Upper lobe of left lung (tissue), 6 donors: ENCODE results near the gene TRIM41. TPM values are rescaled to one million over a fixed set of nuclear protein-coding genes. Genes with fewer than 3 reads are reported as not detected.

Source experiments
- ATAC-seq, 2 donors: fragments of 200-7000 bp; cut with Tn5 transposase; one replicate each; pipeline ENCODE4 v1.9.1; 2022; ENCODE audit warnings: mild to moderate bottlenecking in 2 of 2, moderate library complexity in 2 of 2; ENCODE audit not compliant: low FRiP score in 2 of 2
- DNase-seq, 2 donors: peaks; one replicate each; pipeline ENCODE4 v3.0.0-alpha.2; 2019 to 2020
- H3K27ac ChIP-seq, 4 donors: fragments of 200-600 bp; sonication (generic); one replicate each; pipeline ENCODE4 v1.5.1; 2016 to 2019
- H3K27me3 ChIP-seq, 4 donors: fragments of 200-600 bp; sonication (generic); one replicate each; pipeline ENCODE4 v1.5.1; 2017 to 2019
- H3K36me3 ChIP-seq, 4 donors: fragments of 200-600 bp; sonication (generic); one replicate each; pipeline ENCODE4 v1.5.1; 2016 to 2019
- H3K4me1 ChIP-seq, 4 donors: fragments of 200-600 bp; sonication (generic); one replicate each; pipeline ENCODE4 v1.5.1; 2018 to 2019
- H3K4me3 ChIP-seq, 4 donors: fragments of 200-600 bp; sonication (generic); one replicate each; pipeline ENCODE4 v1.5.1; 2017 to 2019; ENCODE audit warnings: mild to moderate bottlenecking in 2 of 4, moderate library complexity in 1 of 4
- H3K9me3 ChIP-seq, 4 donors: fragments of 200-600 bp; sonication (generic); one replicate each; pipeline ENCODE4 v1.5.1; 2018 to 2019
- EP300 ChIP-seq, 4 donors: sonication (generic); formaldehyde crosslinking; IDR thresholded peaks; one replicate each; pipeline ENCODE4 v1.5.1; 2017; ENCODE audit warnings: antibody characterized with exemption in 4 of 4, control low read depth in 2 of 4
- POLR2A ChIP-seq, 4 donors: fragments of 450-650 bp; IDR thresholded peaks; one replicate each; pipeline ENCODE4 v1.5.1; 2016 to 2017; ENCODE audit warnings: antibody characterized with exemption in 4 of 4, mild to moderate bottlenecking in 2 of 4
- POLR2AphosphoS5 ChIP-seq, 2 donors: sonication (generic); formaldehyde crosslinking; IDR thresholded peaks; one replicate each; pipeline ENCODE4 v1.5.1; 2017; ENCODE audit warnings: antibody characterized with exemption in 2 of 2
- WGBS, 2 donors: methylation state at CpG; one replicate each; pipeline ENCODE4 v1.1.5; 2017 to 2018; 5-methylcytosine and 5-hydroxymethylcytosine counted together
- total RNA-seq, 6 donors: library from RNA; depleted of rRNA in 4 of 6; stranded (reverse); fragments of >200 nt in 4 of 6; gene quantifications; one replicate each; pipeline versions ENCODE4 v1.1.0 to v1.2.1, GENCODE V29; 2016 to 2021
- TF ChIP-seq, protein P1 (sequence below), 6 experiments: fragments of 450-650 bp in 4 of 6; fragments of 200-600 bp in 2 of 6; sonication (generic) in 2 of 6; IDR thresholded peaks; one replicate each; pipeline ENCODE4 v1.5.1; 2016 to 2019; ENCODE audit warnings: antibody characterized with exemption in 6 of 6
- donor health status: DM: no; HTN: no; CAD: no; lungs with moderate emphysema.
- donor health status: DM: no; HTN: yes; CAD: no; lungs with severe emphysema.

Gene TRIM41
- total RNA-seq, 6 donors from 2014 or later: 14.4 to 75.4 (median 34.1) TPM

DNA sequence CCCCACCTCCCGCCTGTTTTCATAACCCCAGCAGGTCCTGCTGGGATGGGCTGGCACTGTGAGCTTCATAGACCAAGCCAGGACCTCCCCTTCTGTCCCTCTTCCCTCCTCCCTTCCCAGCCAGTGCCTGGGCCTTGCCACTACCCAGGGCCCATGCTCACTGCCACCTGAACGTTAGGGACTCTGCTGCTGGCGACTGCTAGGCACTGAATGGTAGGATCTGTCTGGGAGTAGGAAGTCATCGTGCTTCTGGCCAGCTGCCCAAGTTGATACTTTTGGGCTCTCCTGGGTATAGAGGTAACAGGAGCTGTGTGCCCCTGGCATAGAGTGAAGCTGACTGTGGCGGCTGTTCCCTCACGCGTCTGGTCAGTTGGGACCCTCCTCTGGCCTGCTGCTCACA is 8.4 kb downstream of the TRIM41 start:
- TF ChIP-seq POLR2A (IDR thresholded peaks at IDR 0.05) (no peak), EP300 (IDR thresholded peaks at IDR 0.05) (no peak), POLR2AphosphoS5 (IDR thresholded peaks at IDR 0.05) (no peak)
- TF ChIP-seq, protein P1, sequence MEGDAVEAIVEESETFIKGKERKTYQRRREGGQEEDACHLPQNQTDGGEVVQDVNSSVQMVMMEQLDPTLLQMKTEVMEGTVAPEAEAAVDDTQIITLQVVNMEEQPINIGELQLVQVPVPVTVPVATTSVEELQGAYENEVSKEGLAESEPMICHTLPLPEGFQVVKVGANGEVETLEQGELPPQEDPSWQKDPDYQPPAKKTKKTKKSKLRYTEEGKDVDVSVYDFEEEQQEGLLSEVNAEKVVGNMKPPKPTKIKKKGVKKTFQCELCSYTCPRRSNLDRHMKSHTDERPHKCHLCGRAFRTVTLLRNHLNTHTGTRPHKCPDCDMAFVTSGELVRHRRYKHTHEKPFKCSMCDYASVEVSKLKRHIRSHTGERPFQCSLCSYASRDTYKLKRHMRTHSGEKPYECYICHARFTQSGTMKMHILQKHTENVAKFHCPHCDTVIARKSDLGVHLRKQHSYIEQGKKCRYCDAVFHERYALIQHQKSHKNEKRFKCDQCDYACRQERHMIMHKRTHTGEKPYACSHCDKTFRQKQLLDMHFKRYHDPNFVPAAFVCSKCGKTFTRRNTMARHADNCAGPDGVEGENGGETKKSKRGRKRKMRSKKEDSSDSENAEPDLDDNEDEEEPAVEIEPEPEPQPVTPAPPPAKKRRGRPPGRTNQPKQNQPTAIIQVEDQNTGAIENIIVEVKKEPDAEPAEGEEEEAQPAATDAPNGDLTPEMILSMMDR (IDR thresholded peaks at IDR 0.05): no peak
- Histone ChIP-seq H3K9me3 (no peaks in the 10 kb centered on the region), H3K36me3 (peaks cover 8 to 68% (median 46%) of the 10 kb centered on the region in 4 donors), H3K27me3 (no peaks in the 10 kb centered on the region), H3K4me1 (no peaks in the 10 kb centered on the region), H3K4me3 (no peak overlapping the region), H3K27ac (no peak overlapping the region)
- ATAC-seq (peak in 1 of 2 donors; percentile 13), DNase-seq (no peak)
- WGBS, 2 donors: 86 to 90% methylated on average over 3 to 7 of the region's 7 CpGs

DNA sequence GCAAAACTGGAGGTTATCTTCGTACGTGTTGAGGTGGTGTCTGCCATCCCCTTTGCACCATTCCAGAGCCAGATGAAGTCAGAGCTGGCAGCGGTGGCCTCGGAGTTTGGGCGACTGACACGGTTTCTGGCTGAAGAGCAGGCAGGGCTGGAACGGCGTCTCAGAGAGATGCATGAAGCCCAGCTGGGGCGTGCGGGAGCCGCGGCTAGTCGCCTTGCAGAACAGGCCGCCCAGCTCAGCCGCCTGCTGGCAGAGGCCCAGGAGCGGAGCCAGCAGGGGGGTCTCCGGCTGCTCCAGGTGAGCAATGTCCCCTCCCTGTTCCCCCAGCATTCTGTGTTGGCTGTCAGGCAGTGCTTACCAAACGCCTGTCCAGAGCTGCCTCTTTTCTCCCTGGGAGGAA is 9.5 kb downstream of the TRIM41 start:
- Histone ChIP-seq H3K27ac (no peak overlapping the region), H3K4me1 (no peaks in the 10 kb centered on the region)

DNA sequence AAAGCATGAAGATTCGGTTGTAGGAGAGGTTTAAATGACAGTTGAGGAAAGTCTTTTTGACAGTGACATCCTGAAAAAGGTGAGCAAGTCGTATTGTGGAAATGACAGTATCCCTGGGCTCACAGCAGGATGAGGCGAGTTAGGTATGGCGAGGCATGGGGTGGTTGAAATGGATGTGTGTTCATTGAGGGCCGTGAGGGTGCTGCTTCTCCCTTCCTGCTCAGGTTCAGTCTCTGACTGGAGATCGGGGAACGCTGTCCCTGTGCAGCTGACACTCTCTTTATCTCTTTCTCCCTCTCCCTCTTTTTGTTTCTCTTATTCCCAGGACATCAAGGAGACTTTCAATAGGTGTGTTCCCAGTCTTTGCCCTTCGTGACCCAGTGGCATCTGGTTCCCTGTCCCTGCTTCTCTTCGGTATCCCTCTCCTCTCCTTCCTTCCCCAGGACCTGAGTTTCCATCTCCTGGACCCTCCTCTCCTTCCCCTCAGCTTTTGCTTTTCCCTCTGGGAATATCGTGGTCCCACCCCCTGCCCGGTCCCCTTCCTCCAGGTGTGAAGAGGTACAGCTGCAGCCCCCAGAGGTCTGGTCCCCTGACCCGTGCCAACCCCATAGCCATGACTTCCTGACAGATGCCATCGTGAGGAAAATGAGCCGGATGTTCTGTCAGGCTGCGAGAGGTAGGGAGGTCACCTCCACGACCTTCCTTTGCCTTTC is 10.2 kb downstream of the TRIM41 start:
- Histone ChIP-seq H3K4me1 (no peaks in the 10 kb centered on the region), H3K4me3 (no peak overlapping the region), H3K36me3 (peaks cover 25 to 78% (median 64%) of the 10 kb centered on the region in 4 donors), H3K27me3 (no peaks in the 10 kb centered on the region), H3K9me3 (no peaks in the 10 kb centered on the region), H3K27ac (no peak overlapping the region)
- 84 to 85% methylated on average over 16 of the region's 16 CpGs for WGBS, 2 donors
- DNase-seq (no peak), ATAC-seq (no peak)
- TF ChIP-seq, protein P1 (IDR thresholded peaks at IDR 0.05): no peak
- no peak for TF ChIP-seq POLR2AphosphoS5 (IDR thresholded peaks at IDR 0.05)
- TF ChIP-seq EP300 (IDR thresholded peaks at IDR 0.05): no peak
- no peak for TF ChIP-seq POLR2A (IDR thresholded peaks at IDR 0.05)

More for the DNA sequence above, 9.5 kb downstream of the TRIM41 start:
- Histone ChIP-seq H3K36me3 (peaks cover 18 to 71% (median 57%) of the 10 kb centered on the region in 4 donors), H3K9me3 (no peaks in the 10 kb centered on the region), H3K27me3 (no peaks in the 10 kb centered on the region), H3K4me3 (no peak overlapping the region)
- no peak for ATAC-seq
- peak in 1 of 2 donors; percentile 78 for DNase-seq
- 75 to 90% methylated on average over 1 to 16 of the region's 18 CpGs for WGBS, 2 donors
- no peak for TF ChIP-seq POLR2AphosphoS5 (IDR thresholded peaks at IDR 0.05)

DNA sequence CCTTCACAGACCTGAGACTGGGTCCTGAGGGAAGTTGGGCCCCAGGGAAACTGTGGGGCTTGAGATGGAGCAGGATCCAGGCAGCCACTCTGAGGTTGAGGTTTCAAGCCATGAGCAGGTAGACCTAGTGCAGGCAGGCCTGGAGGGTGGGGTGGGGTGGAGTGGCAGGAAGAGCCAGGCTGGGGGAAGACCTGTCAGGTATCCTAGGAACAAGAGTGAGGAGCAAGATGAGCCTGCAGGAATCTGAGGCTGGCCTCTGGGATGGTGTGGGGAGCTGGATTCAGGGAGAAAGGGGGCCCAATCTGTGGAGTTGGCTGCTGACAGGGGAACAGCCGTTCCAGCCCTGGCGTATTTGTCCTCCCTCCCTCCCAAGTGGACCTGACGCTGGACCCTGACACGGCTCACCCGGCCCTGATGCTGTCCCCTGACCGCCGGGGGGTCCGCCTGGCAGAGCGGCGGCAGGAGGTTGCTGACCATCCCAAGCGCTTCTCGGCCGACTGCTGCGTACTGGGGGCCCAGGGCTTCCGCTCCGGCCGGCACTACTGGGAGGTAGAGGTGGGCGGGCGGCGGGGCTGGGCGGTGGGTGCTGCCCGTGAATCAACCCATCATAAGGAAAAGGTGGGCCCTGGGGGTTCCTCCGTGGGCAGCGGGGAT is 10.8 kb downstream of the TRIM41 start:
- WGBS, 2 donors: 93 to 97% methylated on average over 3 to 11 of the region's 24 CpGs
- no peaks in the 10 kb centered on the region for H3K27me3 ChIP-seq
- no peaks in the 10 kb centered on the region for H3K4me1 ChIP-seq
- H3K9me3 ChIP-seq: no peaks in the 10 kb centered on the region
- DNase-seq (peak in 1 of 2 donors; percentile 73), ATAC-seq (no peak)
- H3K36me3 ChIP-seq: peaks cover 31 to 84% (median 71%) of the 10 kb centered on the region in 4 donors
- H3K4me3 ChIP-seq: no peak overlapping the region
- H3K27ac ChIP-seq: no peak overlapping the region
- TF ChIP-seq, protein P1 (IDR thresholded peaks at IDR 0.05): no peak
- no peak for TF ChIP-seq POLR2A (IDR thresholded peaks at IDR 0.05)
- TF ChIP-seq EP300 (IDR thresholded peaks at IDR 0.05): no peak
- TF ChIP-seq POLR2AphosphoS5 (IDR thresholded peaks at IDR 0.05): no peak

DNA sequence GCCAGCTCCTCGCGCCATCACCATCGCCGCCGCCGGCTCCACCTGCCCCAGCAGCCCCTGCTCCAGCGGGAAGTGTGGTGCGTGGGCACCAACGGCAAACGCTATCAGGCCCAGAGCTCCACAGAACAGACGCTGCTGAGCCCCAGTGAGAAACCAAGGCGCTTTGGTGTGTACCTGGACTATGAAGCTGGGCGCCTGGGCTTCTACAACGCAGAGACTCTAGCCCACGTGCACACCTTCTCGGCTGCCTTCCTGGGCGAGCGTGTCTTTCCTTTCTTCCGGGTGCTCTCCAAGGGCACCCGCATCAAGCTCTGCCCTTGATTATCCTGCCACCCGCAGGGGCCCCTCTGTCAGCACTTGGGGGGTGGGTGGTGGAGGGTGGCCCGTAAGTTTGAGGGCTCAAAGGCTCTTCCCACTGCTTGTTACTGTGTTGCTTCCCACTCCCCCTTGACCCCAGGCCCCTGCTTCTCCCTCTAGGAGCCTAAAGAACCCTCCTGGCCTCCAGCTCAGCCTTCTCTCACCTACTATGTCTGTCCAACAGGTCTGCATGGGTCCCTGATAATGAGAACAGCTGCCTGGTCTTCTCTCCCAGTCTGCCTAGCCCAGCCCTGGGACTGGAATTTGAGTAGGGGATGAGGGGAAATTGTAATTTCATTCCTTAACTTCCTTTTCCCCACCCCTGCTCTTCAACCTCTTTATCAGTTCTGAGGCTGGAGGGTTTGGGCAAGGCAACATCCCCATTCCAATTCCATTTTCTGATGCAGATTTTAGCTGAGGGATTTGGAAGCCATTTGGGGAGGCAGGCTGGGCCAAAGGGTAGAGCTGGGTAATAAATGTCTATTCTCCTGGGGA is 11.6 kb downstream of the TRIM41 start:
- no peak overlapping the region for H3K4me3 ChIP-seq
- no peak for ATAC-seq
- no peaks in the 10 kb centered on the region for H3K9me3 ChIP-seq
- no peak for DNase-seq
- WGBS, 2 donors: 92 to 95% methylated on average over 21 to 22 of the region's 22 CpGs
- H3K27ac ChIP-seq: no peak overlapping the region
- no peaks in the 10 kb centered on the region for H3K27me3 ChIP-seq
- peaks cover 39 to 92% (median 78%) of the 10 kb centered on the region in 4 donors for H3K36me3 ChIP-seq
- no peak for TF ChIP-seq POLR2AphosphoS5 (IDR thresholded peaks at IDR 0.05)
- no peak for TF ChIP-seq POLR2A (IDR thresholded peaks at IDR 0.05)
- TF ChIP-seq EP300 (IDR thresholded peaks at IDR 0.05): no peak
- TF ChIP-seq, protein P1 (IDR thresholded peaks at IDR 0.05): no peak
- peaks cover 0 to under 1% (median 0%) of the 10 kb centered on the region in 4 donors for H3K4me1 ChIP-seq
